LNCAP (cell line): Measurements from ENCODE around the gene SAC3D1.

Experiments used
- TF ChIP-seq, protein P1 (sequence below): fragments of 450-650 bp; IDR thresholded peaks from 2 replicates; pipeline ENCODE4 v1.5.1; 2017; ENCODE audit warnings: mild to moderate bottlenecking

Gene SAC3D1

DNA sequence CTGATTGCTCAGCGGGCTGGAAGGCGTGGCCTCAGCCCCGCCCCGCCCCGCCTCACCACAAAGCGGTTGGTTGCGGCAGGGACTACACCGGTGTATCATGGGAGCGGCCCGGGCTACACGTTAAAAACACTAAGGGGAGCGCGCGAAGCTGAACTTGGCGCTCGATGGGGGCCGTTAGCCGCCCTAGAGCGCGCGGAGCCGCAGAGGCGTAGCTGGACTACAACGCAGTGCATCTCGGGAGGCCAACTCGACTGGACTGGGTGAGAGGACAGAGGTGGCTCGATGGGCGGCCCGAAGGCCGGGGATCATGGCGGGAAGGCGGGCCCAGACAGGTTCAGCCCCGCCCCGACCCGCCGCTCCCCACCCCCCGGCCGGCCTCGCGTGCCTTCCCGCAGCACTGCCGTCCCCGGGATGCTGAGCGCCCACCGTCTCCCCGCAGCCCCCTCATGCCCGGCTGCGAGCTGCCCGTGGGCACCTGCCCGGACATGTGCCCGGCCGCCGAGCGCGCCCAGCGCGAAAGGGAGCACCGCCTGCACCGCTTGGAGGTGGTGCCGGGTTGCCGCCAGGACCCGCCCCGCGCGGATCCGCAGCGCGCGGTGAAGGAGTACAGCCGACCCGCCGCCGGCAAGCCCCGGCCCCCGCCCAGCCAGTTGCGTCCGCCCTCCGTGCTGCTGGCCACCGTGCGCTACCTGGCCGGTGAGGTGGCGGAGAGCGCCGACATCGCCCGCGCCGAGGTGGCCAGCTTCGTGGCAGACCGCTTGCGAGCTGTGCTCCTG is at the start of gene SAC3D1:
Gene SAC3D1 (plus strand): TSS at position 364 of the 776 bp plus-strand sequence. CDS start 83 bp downstream, at position 447.
- TF ChIP-seq, protein P1, sequence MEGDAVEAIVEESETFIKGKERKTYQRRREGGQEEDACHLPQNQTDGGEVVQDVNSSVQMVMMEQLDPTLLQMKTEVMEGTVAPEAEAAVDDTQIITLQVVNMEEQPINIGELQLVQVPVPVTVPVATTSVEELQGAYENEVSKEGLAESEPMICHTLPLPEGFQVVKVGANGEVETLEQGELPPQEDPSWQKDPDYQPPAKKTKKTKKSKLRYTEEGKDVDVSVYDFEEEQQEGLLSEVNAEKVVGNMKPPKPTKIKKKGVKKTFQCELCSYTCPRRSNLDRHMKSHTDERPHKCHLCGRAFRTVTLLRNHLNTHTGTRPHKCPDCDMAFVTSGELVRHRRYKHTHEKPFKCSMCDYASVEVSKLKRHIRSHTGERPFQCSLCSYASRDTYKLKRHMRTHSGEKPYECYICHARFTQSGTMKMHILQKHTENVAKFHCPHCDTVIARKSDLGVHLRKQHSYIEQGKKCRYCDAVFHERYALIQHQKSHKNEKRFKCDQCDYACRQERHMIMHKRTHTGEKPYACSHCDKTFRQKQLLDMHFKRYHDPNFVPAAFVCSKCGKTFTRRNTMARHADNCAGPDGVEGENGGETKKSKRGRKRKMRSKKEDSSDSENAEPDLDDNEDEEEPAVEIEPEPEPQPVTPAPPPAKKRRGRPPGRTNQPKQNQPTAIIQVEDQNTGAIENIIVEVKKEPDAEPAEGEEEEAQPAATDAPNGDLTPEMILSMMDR: no peak

DNA sequence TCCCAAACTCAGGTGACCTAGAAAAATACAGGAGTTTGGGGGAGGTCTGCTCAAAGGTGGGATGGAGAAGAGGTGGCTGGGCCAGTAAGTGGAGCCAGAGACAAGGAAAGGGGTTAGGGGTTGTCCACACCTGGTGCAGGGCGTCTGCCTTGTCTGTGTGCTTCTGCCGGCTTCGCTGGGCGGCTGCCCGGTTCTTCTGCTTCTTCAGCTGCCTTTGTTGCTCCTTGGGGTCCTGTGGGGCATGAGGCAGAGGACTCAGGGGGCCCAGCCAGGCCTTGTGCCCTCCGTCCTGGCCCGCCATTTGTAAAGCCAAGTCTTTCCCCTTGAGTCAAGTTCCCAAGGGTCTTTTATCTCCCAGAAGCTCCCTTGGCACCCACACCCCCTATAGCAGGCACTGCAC is 46.7 kb upstream of the SAC3D1 start:
- TF ChIP-seq, protein P1: no peak

DNA sequence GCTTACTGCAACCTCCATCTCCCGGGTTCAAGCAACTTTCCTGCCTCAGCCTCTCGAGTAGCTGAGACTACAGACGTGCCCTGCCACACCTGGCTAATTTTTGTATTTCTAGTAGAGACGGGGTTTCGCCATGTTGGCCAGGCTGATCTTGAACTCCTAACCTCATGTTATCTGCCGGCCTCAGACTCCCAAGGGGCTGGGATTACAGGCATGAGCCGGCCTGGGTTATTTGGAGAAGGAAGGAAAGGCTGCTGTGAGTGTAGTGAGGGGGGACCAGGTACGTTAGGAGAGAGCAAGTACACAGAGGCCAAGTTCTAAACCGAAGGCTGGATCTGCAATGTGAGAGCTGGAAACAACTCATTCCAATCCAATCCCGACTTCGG is 44.7 kb upstream of the SAC3D1 start:
- TF ChIP-seq, protein P1: no peak

DNA sequence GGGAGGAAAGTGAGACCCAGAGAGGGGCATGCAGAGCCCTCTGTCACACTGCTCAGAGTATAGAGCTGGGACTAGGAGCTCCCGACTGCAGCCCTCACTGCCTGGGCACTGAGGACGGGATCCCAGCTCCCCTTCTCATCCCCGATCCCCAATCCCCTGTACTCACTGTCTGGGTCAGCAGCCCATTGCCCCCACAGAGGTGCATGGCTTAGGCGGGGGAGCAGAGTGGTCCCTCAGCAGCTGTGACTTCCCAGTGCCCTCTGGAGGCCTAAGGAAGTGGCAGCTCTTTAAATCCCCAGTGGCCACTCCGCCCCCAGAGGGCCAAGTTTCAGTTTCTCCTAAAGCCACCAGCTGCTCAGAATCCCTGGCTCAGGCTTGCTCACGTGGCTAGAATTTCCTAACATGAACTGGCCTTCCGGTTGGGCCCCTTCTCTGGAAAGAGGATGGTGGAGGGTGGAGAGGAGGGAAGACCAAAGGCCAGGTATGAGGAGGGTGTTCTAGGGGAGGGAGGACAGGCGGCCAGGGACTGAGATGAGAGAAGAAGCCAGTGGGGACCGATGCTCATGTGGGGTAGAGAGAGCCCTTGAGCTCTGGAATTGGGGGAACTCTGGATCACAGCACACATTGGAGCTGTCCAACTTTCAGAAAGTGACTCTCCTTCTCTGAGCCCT is 44.2 kb upstream of the SAC3D1 start, which contains the start of gene BATF2:
Gene BATF2 (minus strand): TSS at position 262 of the 671 bp plus-strand sequence. CDS start 57 bp downstream, at position 205.
- TF ChIP-seq, protein P1: no peak

DNA sequence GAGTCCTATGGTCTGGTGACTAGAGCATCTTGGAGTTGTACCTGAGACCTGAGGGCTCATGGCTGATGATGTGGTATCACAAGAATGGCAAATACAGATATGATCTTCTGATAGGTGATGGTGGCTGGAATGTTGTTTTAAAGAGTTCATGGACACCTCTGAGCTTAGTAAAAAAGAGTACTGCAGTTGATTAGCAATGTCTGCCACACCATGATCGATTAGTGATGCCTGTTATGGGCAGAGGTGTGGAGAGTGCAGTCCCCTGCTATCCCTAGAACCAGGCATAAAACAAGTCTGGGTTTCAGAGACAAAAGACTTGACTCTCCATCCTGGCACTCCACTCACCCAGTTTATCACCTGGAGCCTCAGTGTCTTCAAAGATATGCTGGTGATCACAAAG is 42.9 kb upstream of the SAC3D1 start:
- TF ChIP-seq, protein P1: no peak

DNA sequence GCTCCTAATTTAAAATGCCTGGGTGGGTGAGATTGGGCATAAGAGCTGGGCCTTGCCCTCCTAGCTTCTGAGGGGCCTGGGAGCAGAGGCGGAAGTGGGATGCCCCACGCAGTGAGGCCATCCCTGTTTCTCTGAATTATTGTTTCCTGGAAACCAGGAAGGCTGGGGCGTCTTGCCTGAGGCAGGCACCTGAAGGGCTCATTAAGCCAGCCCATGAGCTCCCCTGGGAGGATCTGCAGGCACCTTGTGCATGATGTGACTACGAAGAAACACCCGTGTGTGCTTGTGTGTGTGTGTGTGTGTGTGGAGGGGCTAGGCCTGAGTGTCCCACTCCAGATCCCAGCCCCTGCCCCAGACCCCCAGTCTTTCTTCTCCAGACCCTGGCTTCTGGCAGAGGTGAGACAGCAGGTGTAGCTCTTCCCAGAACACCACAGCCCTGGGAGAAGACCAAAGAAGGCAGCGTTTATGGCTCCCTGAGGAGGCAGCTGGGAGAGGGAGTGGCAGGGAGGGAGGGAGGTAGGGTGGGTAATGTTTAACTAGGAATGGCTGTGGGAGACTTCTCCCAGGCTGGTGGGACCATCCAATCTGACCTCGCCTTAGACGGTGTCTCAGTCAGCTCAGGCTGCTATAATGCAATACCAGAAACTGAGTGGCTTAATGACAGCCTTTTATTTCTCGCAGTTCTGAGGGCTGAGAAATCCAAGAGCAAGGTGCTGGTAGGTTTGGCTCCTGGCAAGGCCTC is 42.1 kb upstream of the SAC3D1 start:
- TF ChIP-seq, protein P1: no peak

DNA sequence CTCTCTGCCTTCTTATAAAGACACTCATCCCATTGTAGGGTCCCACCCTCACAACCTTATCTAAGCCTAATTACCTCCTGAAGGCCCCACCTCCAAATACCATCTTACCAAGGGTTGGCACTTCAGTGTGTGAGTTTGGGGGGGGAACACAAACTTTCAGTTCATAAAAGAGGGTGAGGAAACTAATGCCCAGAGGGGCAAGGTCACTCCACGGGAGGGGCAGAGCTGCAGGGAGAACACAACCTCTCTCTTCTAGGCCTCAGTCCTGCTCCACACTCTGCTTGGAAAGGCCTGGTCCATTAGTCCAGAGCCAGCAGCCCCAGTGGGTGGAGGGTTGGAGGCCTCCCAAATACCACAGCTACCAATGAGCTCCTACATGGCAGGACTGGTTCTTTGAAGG is 41.5 kb upstream of the SAC3D1 start:
- TF ChIP-seq, protein P1: no peak
